CD14-positive monocyte (primary cell): Measurements from ENCODE around the gene AZIN2. TPM values are rescaled to one million over a fixed set of nuclear protein-coding genes. Genes with fewer than 3 reads are reported as not detected.

Experiments used
- DNase-seq, 3 donors: peaks; one replicate each; pipeline ENCODE4 v3.0.0-alpha.2; 2011 to 2022
- H2AFZ ChIP-seq: 2 replicates; pipeline ENCODE4 v1.6.0; 2012; ENCODE audit warnings: mild to moderate bottlenecking, low read depth, low read length, inconsistent platforms; ENCODE audit not compliant: insufficient read depth, poor library complexity, severe bottlenecking
- H3K27ac ChIP-seq, 2 donors: 1 replicate in 1 of 2; 2 replicates in 1 of 2; pipeline ENCODE4 v1.5.1; 2012 to 2013; ENCODE audit warnings: low read length in 2 of 2, control low read depth in 1 of 2, inconsistent platforms in 1 of 2, low read depth in 1 of 2, mild to moderate bottlenecking in 1 of 2
- H3K27me3 ChIP-seq, 2 donors: one replicate each; pipeline versions ENCODE4 v1.6.0 to v1.6.1; 2011 to 2013; ENCODE audit warnings: low read length in 2 of 2; ENCODE audit not compliant: control insufficient read depth in 2 of 2, insufficient read depth in 2 of 2
- H3K36me3 ChIP-seq, 2 donors: replicated peaks in 1 of 2; 1 replicate in 1 of 2; 2 replicates in 1 of 2; pipeline versions ENCODE4 v1.5.1 to v1.6.1; 2012 to 2013; ENCODE audit warnings: low read length in 2 of 2, control low read depth in 1 of 2, inconsistent platforms in 1 of 2, mild to moderate bottlenecking in 1 of 2; ENCODE audit not compliant: insufficient read depth in 2 of 2, control insufficient read depth in 1 of 2
- H3K4me1 ChIP-seq, 2 donors: 1 replicate in 1 of 2; 2 replicates in 1 of 2; pipeline versions ENCODE4 v1.5.1 to v1.6.1; 2012 to 2013; ENCODE audit warnings: low read length in 2 of 2, control low read depth in 1 of 2, inconsistent platforms in 1 of 2, mild to moderate bottlenecking in 1 of 2, moderate library complexity in 1 of 2; ENCODE audit not compliant: insufficient read depth in 2 of 2, control insufficient read depth in 1 of 2
- H3K4me2 ChIP-seq: replicated peaks from 2 replicates; pipeline ENCODE3; 2012; ENCODE audit warnings: low read length, moderate library complexity, mild to moderate bottlenecking; ENCODE audit not compliant: poor library complexity, severe bottlenecking; ENCODE audit errors: extremely low read depth
- H3K4me3 ChIP-seq, 3 experiments: fragments of 200-600 bp in 1 of 3; sonication (generic) in 1 of 3; replicated peaks in 1 of 3; 1 replicate in 2 of 3; 2 replicates in 1 of 3; pipeline ENCODE4 v1.5.1; 2011 to 2013; ENCODE audit warnings: low read length in 3 of 3, mild to moderate bottlenecking in 3 of 3, control low read depth in 2 of 3, low read depth in 2 of 3, inconsistent platforms in 1 of 3, moderate library complexity in 1 of 3
- H3K79me2 ChIP-seq: 2 replicates; pipeline ENCODE4 v1.6.0; 2012; ENCODE audit warnings: mild to moderate bottlenecking, control low read depth, inconsistent platforms, low read length, moderate library complexity; ENCODE audit not compliant: insufficient read depth
- H3K9ac ChIP-seq: 2 replicates; pipeline ENCODE4 v1.6.0; 2017; ENCODE audit warnings: low read length, mild to moderate bottlenecking; ENCODE audit not compliant: insufficient read depth, poor library complexity, severe bottlenecking
- H3K9me3 ChIP-seq, 2 donors: replicated peaks in 1 of 2; 1 replicate in 1 of 2; 2 replicates in 1 of 2; pipeline versions ENCODE4 v1.5.1 to v1.6.1; 2012 to 2013; ENCODE audit warnings: low read length in 2 of 2, control low read depth in 1 of 2; ENCODE audit not compliant: control insufficient read depth in 1 of 2, insufficient read depth in 1 of 2
- H4K20me1 ChIP-seq: 2 replicates; pipeline ENCODE4 v1.6.0; 2012; ENCODE audit warnings: mild to moderate bottlenecking, low read length, control low read depth, moderate library complexity; ENCODE audit not compliant: insufficient read depth
- H3K27ac Mint-ChIP-seq, 7 donors: one replicate each; pipeline ENCODE4 v1.8.0; 2020; ENCODE audit warnings: mild to moderate bottlenecking in 7 of 7, mixed read lengths in 7 of 7, moderate library complexity in 6 of 7, inconsistent platforms in 2 of 7
- H3K27me3 Mint-ChIP-seq, 3 donors: one replicate each; pipeline ENCODE4 v1.8.0; 2021 to 2022; ENCODE audit warnings: low read depth in 3 of 3, mild to moderate bottlenecking in 3 of 3, mixed read lengths in 3 of 3, moderate library complexity in 3 of 3, inconsistent platforms in 1 of 3
- H3K36me3 Mint-ChIP-seq, 2 donors: one replicate each; pipeline ENCODE4 v1.8.0; 2020; ENCODE audit warnings: mixed read lengths in 2 of 2, inconsistent platforms in 1 of 2, mild to moderate bottlenecking in 1 of 2
- H3K4me1 Mint-ChIP-seq: one replicate; pipeline ENCODE4 v1.8.0; 2020; ENCODE audit warnings: mild to moderate bottlenecking, mixed read lengths
- H3K4me3 Mint-ChIP-seq, 2 donors: one replicate each; pipeline ENCODE4 v1.8.0; 2020; ENCODE audit warnings: mild to moderate bottlenecking in 2 of 2, mixed read lengths in 2 of 2, moderate library complexity in 1 of 2
- H3K9me3 Mint-ChIP-seq, 7 donors: one replicate each; pipeline ENCODE4 v1.8.0; 2020 to 2022; ENCODE audit warnings: mixed read lengths in 7 of 7, mild to moderate bottlenecking in 6 of 7, moderate library complexity in 6 of 7, inconsistent platforms in 2 of 7
- CTCF ChIP-seq: fragments of 200-600 bp; IDR thresholded peaks from one replicate; pipeline ENCODE4 v1.8.0; 2022; ENCODE audit warnings: antibody characterized with exemption, mild to moderate bottlenecking
- WGBS: methylation state at CpG from one replicate; pipeline ENCODE4 v1.1.5; 2013; ENCODE audit warnings: missing lambda C conversion rate; ENCODE audit not compliant: insufficient coverage; 5-methylcytosine and 5-hydroxymethylcytosine counted together
- intact Hi-C, 2 donors: fragments of 100-400 bp; cut with micrococcal nuclease; formaldehyde crosslinking; loops; one replicate each; pipeline versions ENCODE4 v1.15.0 to v1.15.1; 2023
- polyA plus RNA-seq, 3 donors: library from polyadenylated mRNA; depleted of rRNA in 1 of 3; unstranded in 2 of 3; stranded (reverse) in 1 of 3; fragments of 300-500 nt in 2 of 3; fragments of >200 nt in 1 of 3; fragmentation: Illumina TruSeq in 2 of 3; gene quantifications; 1 replicate in 2 of 3; 2 replicates in 1 of 3; pipeline ENCODE4 v1.2.3, GENCODE V29; 2012 to 2021

AZIN2 gene
- polyA plus RNA-seq, 3 donors: 0.03 to 0.89 TPM; not detected in 1

- Mint-ChIP-seq H3K27ac (no peak overlapping the region), H3K4me1 (no peaks in the 10 kb centered on the region), H3K36me3 (peaks cover 27 to 56% of the 10 kb centered on the region in 2 donors), H3K9me3 (no peaks in the 10 kb centered on the region), H3K27me3 (peaks cover 0 to 4% (median 3%) of the 10 kb centered on the region in 3 donors), H3K4me3 (no peak overlapping the region)
- Histone ChIP-seq H3K27ac (no peak overlapping the region), H2AFZ (no peak overlapping the region), H4K20me1 (no peaks in the 10 kb centered on the region), H3K4me3 (no peak overlapping the region), H3K9me3 (no peaks in the 10 kb centered on the region), H3K36me3 (peaks cover 14 to 51% of the 10 kb centered on the region in 2 donors), H3K9ac (no peak overlapping the region), H3K4me2 (no peak overlapping the region), H3K27me3 (no peaks in the 10 kb centered on the region), H3K4me1 (no peaks in the 10 kb centered on the region), H3K79me2 (no peaks in the 10 kb centered on the region)
- TF ChIP-seq CTCF: no peak
- no peak for DNase-seq
- WGBS: 100% methylated on average over 3 of the region's 3 CpGs
- intact Hi-C loops: no loop called here
Observed at GRCh38 chr1:33148615-33149014, 67.7 kb downstream of the AZIN2 start.

- Mint-ChIP-seq H3K27ac (no peak overlapping the region), H3K36me3 (peaks cover 31 to 63% of the 10 kb centered on the region in 2 donors), H3K9me3 (no peaks in the 10 kb centered on the region), H3K27me3 (peaks cover 0 to 4% (median 3%) of the 10 kb centered on the region in 3 donors), H3K4me3 (no peak overlapping the region), H3K4me1 (no peaks in the 10 kb centered on the region)
- H3K27me3 ChIP-seq: no peaks in the 10 kb centered on the region
- DNase-seq: no peak
- H3K4me1 ChIP-seq: no peaks in the 10 kb centered on the region
- TF ChIP-seq CTCF: no peak
- no peaks in the 10 kb centered on the region for H3K9me3 ChIP-seq
- intact Hi-C loops: no loop called here
- no peak overlapping the region for H2AFZ ChIP-seq
- no peak overlapping the region for H3K27ac ChIP-seq
- H3K9ac ChIP-seq: no peak overlapping the region
- H4K20me1 ChIP-seq: no peaks in the 10 kb centered on the region
- H3K4me3 ChIP-seq: no peak overlapping the region
- peaks cover 14 to 54% of the 10 kb centered on the region in 2 donors for H3K36me3 ChIP-seq
- H3K4me2 ChIP-seq: no peak overlapping the region
- H3K79me2 ChIP-seq: no peaks in the 10 kb centered on the region
- WGBS: 96% methylated on average over 5 of the region's 7 CpGs
Observed at GRCh38 chr1:33149453-33150190, 68.7 kb downstream of the AZIN2 start.
